VCaP (cell line): ENCODE measurements around the gene MTF1.
A peak's percentile ranks its signal among the peaks of the same experiment; 100 is the strongest.

Experiments
- H3K27ac ChIP-seq: fragments of 450-650 bp; 2 replicates; pipeline ENCODE4 v1.5.1; 2017
- CTCF ChIP-seq: fragments of 450-650 bp; conservative IDR thresholded peaks from 2 replicates; pipeline ENCODE4 v1.5.1; 2017; ENCODE audit warnings: mild to moderate bottlenecking, moderate library complexity

The MTF1 gene

GRCh38 chr1:37778654-37779053 lies 80.7 kb downstream of the MTF1 start:
- TF ChIP-seq CTCF, result no peak

GRCh38 chr1:37776946-37777516 lies 82.4 kb downstream of the MTF1 start:
- no peak for TF ChIP-seq CTCF
- H3K27ac ChIP-seq, result no peak overlapping the region

More at GRCh38 chr1:37778654-37779053, 80.7 kb downstream of the MTF1 start:
- no peak overlapping the region for H3K27ac ChIP-seq

- peak overlapping the region; percentile 62 for H3K27ac ChIP-seq
Observed at GRCh38 chr1:37771440-37771839, 88.0 kb downstream of the MTF1 start.

- TF ChIP-seq CTCF, result no peak
- no peak overlapping the region for H3K27ac ChIP-seq
Observed at GRCh38 chr1:37767488-37767887, 91.9 kb downstream of the MTF1 start.

- peak overlapping the region; percentile 44; the same call in 1 of the 2 replicates for H3K27ac ChIP-seq
- TF ChIP-seq CTCF, result peak; percentile 34
Observed at GRCh38 chr1:37765916-37766664, 93.3 kb downstream of the MTF1 start.

GRCh38 chr1:37764888-37765441 lies 94.4 kb downstream of the MTF1 start, which contains the start of gene EPHA10:
TSS of gene EPHA10 (minus strand) at chr1:37765120. CDS start at chr1:37765066, 54 bp downstream.
- no peak for TF ChIP-seq CTCF
- H3K27ac ChIP-seq, result peak within 1 kb of the TSS; percentile 44; the same call in 1 of the 2 replicates

GRCh38 chr1:37764414-37764825 lies 95.0 kb downstream of the MTF1 start:
- no peak overlapping the region for H3K27ac ChIP-seq
- no peak for TF ChIP-seq CTCF
